NCI-H82 (cell line): Measurements from ENCODE around the gene FLYWCH2.
A peak's percentile ranks its signal among the peaks of the same experiment; 100 is the strongest.

Source experiments
- DNase-seq: peaks from one replicate; lab custom pipeline; 2025; lab: John Stamatoyannopoulos, UW

The FLYWCH2 gene

GRCh38 chr16:2882650-2883457, at the start of gene FLYWCH2:
FLYWCH2 (plus strand) TSS chr16:2883215; CDS start chr16:2896450, 13,235 bp downstream.
- peak; percentile 99 for DNase-seq

GRCh38 chr16:2833776-2834175, 49.2 kb upstream of the FLYWCH2 start:
- no peak for DNase-seq

GRCh38 chr16:2834968-2835367, 48.0 kb upstream of the FLYWCH2 start:
- no peak for DNase-seq

GRCh38 chr16:2835638-2836493, 47.1 kb upstream of the FLYWCH2 start:
- no peak for DNase-seq

- DNase-seq: no peak
Measured at GRCh38 chr16:2836646-2837508, 46.1 kb upstream of the FLYWCH2 start.

- peak; percentile 80 for DNase-seq
Measured at GRCh38 chr16:2838928-2839327, 44.1 kb upstream of the FLYWCH2 start.

GRCh38 chr16:2839650-2840450, 43.2 kb upstream of the FLYWCH2 start:
- no peak for DNase-seq

- no peak for DNase-seq
Measured at GRCh38 chr16:2840914-2841313, 42.1 kb upstream of the FLYWCH2 start.

GRCh38 chr16:2841606-2842339, 41.2 kb upstream of the FLYWCH2 start:
- no peak for DNase-seq

GRCh38 chr16:2842340-2843000, 40.5 kb upstream of the FLYWCH2 start:
- DNase-seq: peak; percentile 42

- DNase-seq: no peak
Measured at GRCh38 chr16:2843526-2843925, 39.5 kb upstream of the FLYWCH2 start.

- DNase-seq: no peak
Measured at GRCh38 chr16:2845116-2845515, 37.9 kb upstream of the FLYWCH2 start.

GRCh38 chr16:2846511-2847310, 36.3 kb upstream of the FLYWCH2 start:
- DNase-seq: no peak

GRCh38 chr16:2848933-2849725, 33.9 kb upstream of the FLYWCH2 start:
- no peak for DNase-seq

- no peak for DNase-seq
Measured at GRCh38 chr16:2852003-2852730, 30.8 kb upstream of the FLYWCH2 start.

- DNase-seq: no peak
Measured at GRCh38 chr16:2852731-2853507, 30.1 kb upstream of the FLYWCH2 start.
